COR-L47 (cell line): Measurements from ENCODE around the gene HNRNPCL2.
"Not testable (repeated sequence)": the region's sequence is repeated elsewhere in the genome, so short reads cannot be mapped to it uniquely, and the experiment has no call there.

Source experiments
- DNase-seq: peaks from one replicate; lab custom pipeline; 2025; lab: John Stamatoyannopoulos, UW

HNRNPCL2 gene

DNA sequence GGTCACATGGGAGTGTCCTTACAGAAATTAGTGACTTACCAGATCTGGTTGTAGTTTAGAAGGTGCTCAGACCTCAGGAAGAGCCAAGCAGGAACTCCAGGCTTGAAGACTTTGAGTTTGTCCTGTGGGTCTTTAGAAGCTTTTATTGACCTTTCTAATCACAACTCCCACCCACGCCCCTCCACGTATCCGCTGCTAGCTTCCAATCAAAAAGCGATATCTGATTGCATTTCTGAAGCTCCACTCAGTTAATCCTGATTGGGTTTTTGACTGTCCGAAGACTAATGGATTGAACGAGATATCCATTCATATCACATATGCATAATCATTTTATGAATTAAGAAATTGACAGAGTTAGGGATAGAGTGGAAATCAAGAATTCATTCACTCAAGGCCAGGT is at the start of gene HNRNPCL2:
Gene HNRNPCL2 (minus strand): TSS at position 101 of the 400 bp plus-strand sequence. CDS start 454 bp downstream, outside the sequence.
- DNase-seq, result not testable (repeated sequence)

DNA sequence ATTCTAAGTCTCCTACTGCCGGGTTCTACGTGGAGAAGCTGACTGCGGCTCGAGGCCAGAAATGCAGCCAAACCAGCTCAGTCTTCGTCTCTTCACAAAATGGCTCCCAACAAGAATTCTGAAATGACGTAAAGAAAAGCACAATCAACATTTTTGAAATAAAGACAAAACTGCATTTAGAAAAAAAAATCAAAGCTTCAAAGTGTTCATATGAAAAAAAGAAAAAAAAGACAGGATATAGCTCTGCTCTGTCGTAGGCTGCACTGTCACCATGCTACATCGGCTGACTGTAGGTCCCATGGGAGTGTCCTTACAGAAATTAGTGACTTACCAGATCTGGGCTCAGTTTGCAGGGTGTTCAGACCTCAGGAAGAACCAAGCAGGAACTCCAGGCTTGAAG is 48.9 kb upstream of the HNRNPCL2 start, which contains the start of gene HNRNPCL4:
Gene HNRNPCL4 (minus strand): TSS at position 101 of the 400 bp plus-strand sequence. CDS start 164 bp downstream, outside the sequence.
- not testable (repeated sequence) for DNase-seq

DNA sequence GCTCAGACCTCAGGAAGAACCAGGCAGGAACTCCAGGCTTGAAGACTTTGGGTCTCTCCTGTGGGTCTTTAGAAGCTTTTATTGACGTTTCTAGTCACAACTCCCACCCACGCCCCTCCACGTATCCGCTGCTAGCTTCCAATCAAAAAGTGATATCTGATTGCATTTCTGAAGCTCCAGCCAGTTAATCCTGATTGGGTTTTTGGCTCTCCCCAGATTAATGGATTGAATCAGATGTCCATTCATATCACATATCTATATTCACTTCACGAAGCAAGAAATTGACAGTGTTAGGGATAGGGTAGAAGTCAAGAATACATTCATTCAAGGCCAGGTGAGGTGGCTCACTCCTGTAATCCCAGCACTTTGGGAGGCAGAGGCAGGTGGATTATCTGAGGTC is 39.3 kb upstream of the HNRNPCL2 start, which contains the start of gene PRAMEF26:
Gene PRAMEF26 (minus strand): TSS at position 101 of the 400 bp plus-strand sequence. CDS start 2,914 bp downstream, outside the sequence.
- DNase-seq, result not testable (repeated sequence)

DNA sequence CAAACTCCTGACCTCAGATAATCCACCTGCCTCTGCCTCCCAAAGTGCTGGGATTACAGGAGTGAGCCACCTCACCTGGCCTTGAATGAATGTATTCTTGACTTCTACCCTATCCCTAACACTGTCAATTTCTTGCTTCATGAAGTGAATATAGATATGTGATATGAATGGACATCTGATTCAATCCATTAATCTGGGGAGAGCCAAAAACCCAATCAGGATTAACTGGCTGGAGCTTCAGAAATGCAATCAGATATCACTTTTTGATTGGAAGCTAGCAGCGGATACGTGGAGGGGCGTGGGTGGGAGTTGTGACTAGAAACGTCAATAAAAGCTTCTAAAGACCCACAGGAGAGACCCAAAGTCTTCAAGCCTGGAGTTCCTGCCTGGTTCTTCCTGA is 46.2 kb downstream of the HNRNPCL2 start, which contains the start of gene PRAMEF25:
Gene PRAMEF25 (plus strand): TSS at position 301 of the 400 bp plus-strand sequence. CDS start 2,920 bp downstream, outside the sequence.
- not testable (repeated sequence) for DNase-seq
